Fibroblast of lung (primary cell): ENCODE results near the gene PLCXD3. TPM values are rescaled to one million over a fixed set of nuclear protein-coding genes. Genes with fewer than 3 reads are reported as not detected.
"Not testable (repeated sequence)": the region's sequence is repeated elsewhere in the genome, so short reads cannot be mapped to it uniquely, and the experiment has no call there.

Experiments
- DNase-seq, 2 donors: peaks; one replicate each; pipeline versions ENCODE4 v3.0.0 to v3.0.0-alpha.2; 2010; ENCODE audit warnings: low read depth in 2 of 2
- H2AFZ ChIP-seq: 2 replicates; pipeline ENCODE4 v1.5.1; 2012; ENCODE audit warnings: low read length, control low read depth, inconsistent platforms
- H3K27ac ChIP-seq: 2 replicates; pipeline ENCODE4 v1.5.1; 2011; ENCODE audit warnings: low read length, control low read depth; ENCODE audit not compliant: insufficient read depth
- H3K27me3 ChIP-seq: 2 replicates; pipeline ENCODE4 v1.5.1; 2011; ENCODE audit warnings: mild to moderate bottlenecking, low read length; ENCODE audit not compliant: control insufficient read depth, insufficient read depth
- H3K36me3 ChIP-seq: 2 replicates; pipeline ENCODE4 v1.5.1; 2011; ENCODE audit warnings: low read length; ENCODE audit not compliant: control insufficient read depth, insufficient read depth
- H3K4me1 ChIP-seq: 2 replicates; pipeline ENCODE4 v1.5.1; 2011; ENCODE audit warnings: low read length; ENCODE audit not compliant: control insufficient read depth, insufficient read depth; ENCODE audit errors: extremely low read depth
- H3K4me2 ChIP-seq: 2 replicates; pipeline ENCODE4 v1.5.1; 2011; ENCODE audit warnings: low read length, control low read depth; ENCODE audit not compliant: insufficient read depth; ENCODE audit errors: extremely low read depth
- H3K4me3 ChIP-seq, 4 experiments: fragments of 200-600 bp in 1 of 4; sonication (generic) in 1 of 4; replicated peaks in 1 of 4; 2 replicates each; pipeline ENCODE4 v1.5.1; 2011 to 2016; ENCODE audit warnings: low read length in 4 of 4, low read depth in 3 of 4, mild to moderate bottlenecking in 3 of 4, control low read depth in 2 of 4, inconsistent platforms in 1 of 4, mixed read lengths in 1 of 4; ENCODE audit not compliant: insufficient read depth in 1 of 4; ENCODE audit errors: control extremely low read depth in 1 of 4
- H3K79me2 ChIP-seq: 2 replicates; pipeline ENCODE4 v1.5.1; 2012; ENCODE audit warnings: mild to moderate bottlenecking, low read length, inconsistent platforms; ENCODE audit not compliant: control insufficient read depth, insufficient read depth
- H3K9ac ChIP-seq: 2 replicates; pipeline ENCODE4 v1.5.1; 2011; ENCODE audit warnings: mild to moderate bottlenecking, low read length, control low read depth; ENCODE audit not compliant: insufficient read depth
- H3K9me3 ChIP-seq: 2 replicates; pipeline ENCODE4 v1.5.1; 2012; ENCODE audit warnings: low read depth, low read length; ENCODE audit not compliant: control insufficient read depth, insufficient read depth
- H4K20me1 ChIP-seq: 2 replicates; pipeline ENCODE4 v1.5.1; 2011; ENCODE audit warnings: low read length; ENCODE audit not compliant: control insufficient read depth, insufficient read depth; ENCODE audit errors: extremely low read depth
- EZH2 ChIP-seq: IDR thresholded peaks from 2 replicates; pipeline ENCODE4 v1.5.1; 2012; ENCODE audit warnings: low read length, control low read depth, mild to moderate bottlenecking; ENCODE audit errors: missing control alignments
- polyA plus RNA-seq, 2 donors: library from polyadenylated mRNA; depleted of rRNA in 1 of 2; stranded (reverse) in 1 of 2; unstranded in 1 of 2; fragments of >200 nt; gene quantifications; 2 replicates each; pipeline ENCODE4 v1.2.1, GENCODE V29; 2011 to 2012; ENCODE audit warnings: missing spikeins in 1 of 2
- total RNA-seq: library from RNA; depleted of rRNA; stranded (reverse); fragments of >200 nt; gene quantifications from 2 replicates; pipeline ENCODE4 v1.2.1, GENCODE V29; 2014
- TF ChIP-seq, protein P1 (sequence below), 2 donors: IDR thresholded peaks in 1 of 2; conservative IDR thresholded peaks in 1 of 2; 1 replicate in 1 of 2; 2 replicates in 1 of 2; pipeline ENCODE4 v1.5.1; 2011 to 2012; ENCODE audit warnings: low read length in 2 of 2, control low read depth in 1 of 2, inconsistent platforms in 1 of 2, low read depth in 1 of 2, mild to moderate bottlenecking in 1 of 2

The PLCXD3 gene
- total and polyA plus RNA-seq, 2 donors (not counting 1 experiment from before 2014, with no cell fraction given): 0.02 to 1.3 TPM

DNA sequence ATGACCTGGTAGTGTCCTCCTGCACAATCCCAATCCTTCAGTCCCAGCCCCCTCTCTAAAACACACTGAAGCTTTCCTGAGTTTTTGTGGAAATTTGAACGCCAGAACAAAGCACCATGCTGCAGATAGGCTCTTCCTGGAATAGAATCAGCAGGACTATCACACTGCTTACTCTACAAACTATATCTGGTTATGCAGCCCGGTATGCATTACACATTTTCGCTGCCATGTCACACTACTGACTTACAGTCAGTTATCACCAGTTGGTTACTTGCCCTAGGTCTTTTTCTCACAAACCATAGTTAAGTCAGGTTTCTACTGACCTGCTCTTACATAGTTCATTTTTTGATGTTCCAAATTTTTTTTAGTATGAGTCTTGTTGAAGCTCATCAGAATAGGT, 24.9 kb downstream of the PLCXD3 start:
- no peak overlapping the region for H3K4me3 ChIP-seq
- no peak overlapping the region for H3K4me2 ChIP-seq
- no peaks in the 10 kb centered on the region for H3K9me3 ChIP-seq

DNA sequence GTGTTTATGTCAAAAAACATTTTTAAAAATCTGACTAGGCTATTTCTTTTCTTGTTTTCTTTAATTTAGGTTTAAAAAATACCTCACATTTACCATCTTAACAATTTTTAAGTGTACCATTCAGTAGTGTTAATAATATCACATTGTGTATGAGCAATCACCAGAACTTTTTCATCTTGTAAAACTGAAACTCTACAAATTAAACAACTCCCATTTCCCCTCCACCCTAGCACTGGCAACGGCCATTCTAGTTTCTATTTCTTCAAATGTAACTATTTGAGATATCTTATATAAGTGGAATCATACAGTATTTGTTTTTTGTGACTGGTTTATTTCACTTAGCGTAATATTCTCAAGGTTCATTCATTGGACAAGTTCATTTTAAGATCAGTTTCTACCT, 27.7 kb downstream of the PLCXD3 start:
- Histone ChIP-seq H3K4me2 (no peak overlapping the region), H3K36me3 (no peaks in the 10 kb centered on the region), H3K79me2 (no peaks in the 10 kb centered on the region), H3K4me1 (no peaks in the 10 kb centered on the region), H4K20me1 (no peaks in the 10 kb centered on the region), H3K9me3 (no peaks in the 10 kb centered on the region), H2AFZ (no peak overlapping the region), H3K4me3 (no peak overlapping the region), H3K9ac (no peak overlapping the region), H3K27ac (no peak overlapping the region), H3K27me3 (no peaks in the 10 kb centered on the region)
- TF ChIP-seq, protein P1, sequence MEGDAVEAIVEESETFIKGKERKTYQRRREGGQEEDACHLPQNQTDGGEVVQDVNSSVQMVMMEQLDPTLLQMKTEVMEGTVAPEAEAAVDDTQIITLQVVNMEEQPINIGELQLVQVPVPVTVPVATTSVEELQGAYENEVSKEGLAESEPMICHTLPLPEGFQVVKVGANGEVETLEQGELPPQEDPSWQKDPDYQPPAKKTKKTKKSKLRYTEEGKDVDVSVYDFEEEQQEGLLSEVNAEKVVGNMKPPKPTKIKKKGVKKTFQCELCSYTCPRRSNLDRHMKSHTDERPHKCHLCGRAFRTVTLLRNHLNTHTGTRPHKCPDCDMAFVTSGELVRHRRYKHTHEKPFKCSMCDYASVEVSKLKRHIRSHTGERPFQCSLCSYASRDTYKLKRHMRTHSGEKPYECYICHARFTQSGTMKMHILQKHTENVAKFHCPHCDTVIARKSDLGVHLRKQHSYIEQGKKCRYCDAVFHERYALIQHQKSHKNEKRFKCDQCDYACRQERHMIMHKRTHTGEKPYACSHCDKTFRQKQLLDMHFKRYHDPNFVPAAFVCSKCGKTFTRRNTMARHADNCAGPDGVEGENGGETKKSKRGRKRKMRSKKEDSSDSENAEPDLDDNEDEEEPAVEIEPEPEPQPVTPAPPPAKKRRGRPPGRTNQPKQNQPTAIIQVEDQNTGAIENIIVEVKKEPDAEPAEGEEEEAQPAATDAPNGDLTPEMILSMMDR (conservative IDR thresholded peaks at IDR 0.05 in 1 of 2, IDR thresholded peaks at IDR 0.05 in 1 of 2; ENCODE audit: low read depth in 1 of 2, low read length in 2 of 2): no peak
- TF ChIP-seq EZH2: no peak
- DNase-seq: no peak

More for the DNA sequence above, 24.9 kb downstream of the PLCXD3 start:
- Histone ChIP-seq H3K9ac (no peak overlapping the region), H3K79me2 (no peaks in the 10 kb centered on the region), H3K36me3 (no peaks in the 10 kb centered on the region), H3K27me3 (no peaks in the 10 kb centered on the region), H4K20me1 (no peaks in the 10 kb centered on the region), H2AFZ (no peak overlapping the region), H3K27ac (no peak overlapping the region), H3K4me1 (no peaks in the 10 kb centered on the region)
- no peak for DNase-seq
- no peak for TF ChIP-seq EZH2
- TF ChIP-seq, protein P1 (conservative IDR thresholded peaks at IDR 0.05 in 1 of 2, IDR thresholded peaks at IDR 0.05 in 1 of 2; ENCODE audit: low read depth in 1 of 2, low read length in 2 of 2): no peak

DNA sequence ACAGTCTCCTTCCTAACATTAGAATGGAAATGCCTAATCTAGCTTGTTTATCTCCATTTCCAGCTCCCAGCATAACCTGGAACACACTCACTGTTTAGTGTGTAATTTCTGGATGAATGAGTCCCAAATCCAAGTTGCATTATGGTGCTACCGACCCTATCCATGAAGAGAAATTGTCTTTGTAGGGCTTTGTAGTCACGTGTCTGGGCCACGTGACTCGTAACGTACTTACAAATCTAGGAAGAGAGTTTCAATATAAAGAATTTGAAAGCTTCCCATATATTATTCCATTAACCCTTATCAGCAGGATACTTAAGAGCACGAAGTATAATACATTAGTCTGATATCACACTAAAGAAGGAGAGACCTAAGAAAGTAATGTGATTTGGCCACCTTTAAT, 28.2 kb downstream of the PLCXD3 start:
- Histone ChIP-seq H3K27me3 (no peaks in the 10 kb centered on the region), H3K9me3 (no peaks in the 10 kb centered on the region), H3K27ac (no peak overlapping the region), H4K20me1 (no peaks in the 10 kb centered on the region), H3K36me3 (no peaks in the 10 kb centered on the region), H3K4me2 (no peak overlapping the region), H3K4me3 (no peak overlapping the region), H3K9ac (no peak overlapping the region), H3K79me2 (no peaks in the 10 kb centered on the region), H3K4me1 (no peaks in the 10 kb centered on the region), H2AFZ (no peak overlapping the region)
- TF ChIP-seq, protein P1 (conservative IDR thresholded peaks at IDR 0.05 in 1 of 2, IDR thresholded peaks at IDR 0.05 in 1 of 2; ENCODE audit: low read depth in 1 of 2, low read length in 2 of 2): no peak
- TF ChIP-seq EZH2: no peak
- no peak for DNase-seq

DNA sequence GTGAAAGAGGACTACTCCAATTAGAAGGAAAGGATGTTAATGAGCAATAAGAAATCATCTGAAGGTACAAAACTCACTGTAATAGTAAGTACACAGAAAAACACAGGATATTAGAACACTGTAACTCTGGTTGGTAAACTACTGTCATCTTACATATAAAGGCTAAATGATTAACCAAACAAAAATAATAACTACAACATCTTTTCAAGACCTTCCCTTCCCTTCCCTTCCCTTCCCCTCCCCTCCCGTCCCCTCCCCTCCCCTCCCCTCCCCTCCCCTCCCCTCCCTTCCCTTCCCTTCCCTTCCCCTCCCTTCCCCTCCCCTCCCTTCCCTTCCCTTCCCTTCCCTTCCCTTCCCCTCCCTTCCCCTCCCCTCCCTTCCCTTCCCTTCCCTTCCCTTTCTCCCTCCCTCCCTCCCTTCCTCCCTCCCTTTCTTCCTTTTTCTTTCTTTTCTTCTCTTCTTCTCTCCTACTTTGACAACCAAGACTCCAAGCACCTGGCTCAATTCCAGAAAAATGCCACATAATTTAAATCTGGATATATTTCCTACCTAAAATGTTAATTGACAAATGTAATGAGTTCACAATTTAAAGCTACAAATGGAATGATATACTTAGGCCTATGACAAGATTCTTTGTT, 38.7 kb downstream of the PLCXD3 start:
- H2AFZ ChIP-seq, H4K20me1 ChIP-seq, H3K27me3 ChIP-seq, DNase-seq, H3K4me2 ChIP-seq, H3K9ac ChIP-seq, H3K79me2 ChIP-seq, H3K27ac ChIP-seq, H3K9me3 ChIP-seq, H3K36me3 ChIP-seq, H3K4me1 ChIP-seq, H3K4me3 ChIP-seq: not testable (repeated sequence)
